HG02623 (cell line): ENCODE results near the gene NT5DC3.

ENCODE experiments used
- ATAC-seq: cut with Tn5 transposase; IDR thresholded peaks from one replicate; pipeline ENCODE4 v1.9.1; 2021; ENCODE audit warnings: moderate library complexity; ENCODE audit not compliant: unreplicated experiment

NT5DC3 gene

DNA sequence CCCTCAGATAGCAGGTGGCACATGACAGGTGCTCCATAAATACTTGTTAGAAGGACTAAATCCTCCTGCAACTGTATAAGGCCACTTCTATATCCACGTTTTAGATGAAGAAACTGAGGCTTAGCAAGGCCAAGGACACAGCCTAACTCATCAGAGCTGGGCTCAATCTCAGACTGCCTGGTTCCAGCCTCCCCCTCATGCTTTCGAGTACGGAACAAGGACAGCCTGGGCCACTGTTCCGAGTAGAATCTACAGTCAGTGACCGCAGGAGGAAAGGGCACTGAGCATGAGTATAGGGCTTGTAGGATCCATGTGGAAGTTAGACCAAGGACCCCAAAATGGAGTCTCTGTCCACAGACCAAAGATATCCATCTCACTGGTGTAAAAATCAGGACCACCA is 84.6 kb downstream of the NT5DC3 start:
- no peak for ATAC-seq

DNA sequence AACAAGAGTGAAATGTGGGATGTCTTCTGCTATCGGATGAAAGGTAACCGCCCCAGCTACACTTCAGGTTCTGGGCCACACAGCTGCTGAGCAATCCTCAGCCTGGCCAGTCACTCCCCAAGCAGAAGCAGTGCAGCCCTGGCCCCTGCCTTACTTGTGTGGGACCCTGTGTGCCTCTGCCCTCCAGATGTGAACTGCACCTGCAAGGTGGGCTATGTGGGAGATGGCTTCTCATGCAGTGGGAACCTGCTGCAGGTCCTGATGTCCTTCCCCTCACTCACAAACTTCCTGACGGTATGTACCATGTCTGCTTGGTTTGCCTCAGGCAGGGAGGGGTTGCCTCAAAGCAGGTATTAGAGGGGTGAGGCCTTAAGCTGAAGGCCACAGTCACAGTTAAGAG is 85.6 kb downstream of the NT5DC3 start:
- no peak for ATAC-seq

DNA sequence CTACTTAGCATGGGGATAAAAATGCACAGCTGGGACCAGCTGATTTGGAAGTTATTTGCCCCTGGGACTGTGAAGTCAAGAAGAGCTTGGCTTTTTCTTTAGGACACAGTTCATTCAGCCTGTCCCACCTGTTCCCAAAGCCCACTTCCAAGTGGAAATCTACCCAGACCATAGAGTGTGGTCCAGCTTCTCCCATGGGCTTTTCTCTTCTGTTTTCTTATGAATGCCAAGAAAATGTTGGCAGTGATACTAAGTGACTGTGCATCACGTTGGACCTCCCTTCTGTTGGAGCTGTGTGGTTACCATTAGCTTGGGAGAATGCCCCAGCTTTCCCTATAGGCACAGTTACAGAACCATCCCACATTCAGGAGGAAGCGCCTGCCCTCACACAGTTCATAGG is 89.4 kb downstream of the NT5DC3 start:
- no peak for ATAC-seq

DNA sequence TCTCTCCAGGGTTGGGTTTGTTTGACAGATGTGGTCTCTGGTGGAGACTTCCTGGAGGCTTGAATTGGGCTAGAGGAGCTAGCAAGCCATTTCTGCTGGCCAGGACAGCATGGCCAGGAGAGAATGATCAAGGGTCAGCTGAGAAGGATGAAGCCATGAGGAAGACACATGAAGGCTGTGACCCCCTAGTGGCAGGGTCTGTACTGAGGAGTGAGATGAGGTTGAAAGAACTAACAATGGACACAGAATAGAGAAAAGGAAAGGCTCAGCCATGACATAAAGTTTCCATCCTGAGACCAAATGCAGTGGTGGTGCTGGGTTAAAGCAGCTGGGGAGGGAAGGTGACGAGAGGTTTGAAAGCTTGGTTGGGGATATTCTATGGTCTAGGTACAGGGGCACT is 89.9 kb downstream of the NT5DC3 start:
- ATAC-seq: no peak

DNA sequence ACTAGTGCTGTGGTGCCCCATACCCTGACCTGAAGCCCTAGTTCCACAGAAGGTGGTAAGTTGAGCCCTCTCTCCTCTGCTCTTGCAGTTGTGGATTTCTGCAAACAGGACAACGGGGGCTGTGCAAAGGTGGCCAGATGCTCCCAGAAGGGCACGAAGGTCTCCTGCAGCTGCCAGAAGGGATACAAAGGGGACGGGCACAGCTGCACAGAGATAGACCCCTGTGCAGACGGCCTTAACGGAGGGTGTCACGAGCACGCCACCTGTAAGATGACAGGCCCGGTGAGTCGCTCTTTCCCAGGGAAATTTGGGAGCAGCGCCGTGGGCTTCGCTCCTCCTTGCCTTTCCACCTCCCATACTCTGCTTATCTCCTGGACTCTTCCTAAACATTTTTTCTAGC is 92.2 kb downstream of the NT5DC3 start:
- no peak for ATAC-seq

DNA sequence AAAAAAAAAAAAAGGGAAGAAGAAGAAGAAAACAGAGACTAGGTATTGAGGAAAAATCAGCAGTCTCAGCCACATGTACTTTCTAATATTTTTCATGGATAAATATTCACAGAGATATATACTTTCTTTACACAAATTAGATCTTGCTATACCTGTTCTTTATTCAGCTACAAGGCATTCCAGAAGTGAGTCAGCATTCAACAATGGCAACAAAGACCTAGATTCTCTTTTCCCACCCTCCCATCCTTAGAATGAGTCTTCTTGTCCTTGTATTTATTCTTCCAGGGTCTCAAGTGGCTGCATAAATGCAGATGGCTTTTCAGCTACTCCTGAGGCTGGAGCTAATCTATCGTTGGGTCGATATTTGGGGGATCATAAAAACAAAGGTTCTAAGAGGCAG is 93.0 kb downstream of the NT5DC3 start:
- no peak for ATAC-seq

DNA sequence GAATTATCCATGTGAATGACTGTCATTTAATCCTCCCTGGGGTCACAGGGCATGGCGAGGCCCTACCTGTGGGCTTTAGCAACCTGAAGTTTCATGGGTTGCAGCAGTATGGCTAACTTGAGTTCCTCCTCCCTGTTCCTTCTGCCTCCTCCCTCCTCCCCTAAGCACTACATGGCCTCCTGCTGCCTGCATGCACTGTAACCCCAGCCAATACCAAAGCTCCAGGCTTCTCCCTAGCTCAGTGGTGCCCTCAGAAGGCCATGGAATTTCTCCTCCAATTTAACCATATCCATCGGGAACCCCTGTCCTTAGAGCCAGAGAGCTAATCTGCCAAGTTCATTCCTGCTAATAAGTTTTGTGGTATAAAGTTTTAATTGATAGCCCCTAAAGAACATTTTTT is 95.1 kb downstream of the NT5DC3 start:
- no peak for ATAC-seq

DNA sequence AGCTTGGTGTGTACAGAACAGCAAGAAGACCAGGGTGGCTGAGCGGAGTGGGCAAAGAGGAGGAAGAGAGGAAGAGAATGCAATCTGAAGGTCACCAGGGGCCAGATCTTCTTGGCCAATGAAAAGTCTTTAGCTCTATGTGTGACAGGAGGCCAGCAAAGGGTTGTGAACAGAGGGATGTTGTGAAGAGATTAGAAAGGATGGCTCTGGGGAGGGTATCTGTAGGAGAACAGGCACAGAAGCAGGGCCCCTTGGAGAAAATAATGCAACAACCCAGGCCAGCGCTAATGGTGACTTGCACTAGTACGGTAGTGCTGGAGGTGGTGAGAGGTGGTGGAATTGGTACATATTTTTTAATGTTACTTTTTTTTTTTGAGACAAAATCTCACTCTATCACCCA is 97.2 kb downstream of the NT5DC3 start:
- ATAC-seq: no peak

DNA sequence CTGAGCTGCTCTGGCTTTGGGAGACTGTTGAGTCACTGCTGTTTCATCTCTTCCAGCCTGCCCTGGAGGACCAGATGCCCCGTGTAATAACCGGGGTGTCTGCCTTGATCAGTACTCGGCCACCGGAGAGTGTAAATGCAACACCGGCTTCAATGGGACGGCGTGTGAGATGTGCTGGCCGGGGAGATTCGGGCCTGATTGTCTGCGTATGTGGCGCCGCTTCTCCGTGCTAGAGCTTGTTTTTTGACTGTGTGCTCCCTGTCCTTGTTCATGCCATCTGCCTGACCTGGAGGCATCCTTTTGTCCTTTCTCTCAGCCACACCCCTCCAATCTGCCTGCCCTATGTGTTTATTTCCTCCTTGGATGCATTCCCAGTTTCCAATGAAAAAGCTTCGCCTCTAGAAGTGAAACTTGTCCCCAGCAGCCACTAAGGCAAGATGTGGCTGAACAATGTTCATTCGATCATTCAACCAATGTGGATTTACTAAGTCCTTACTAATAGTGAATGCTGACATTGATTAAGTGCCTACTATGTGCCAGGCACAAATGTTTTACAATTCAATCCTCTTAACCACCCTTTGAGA is 98.6 kb downstream of the NT5DC3 start:
- no peak for ATAC-seq

DNA sequence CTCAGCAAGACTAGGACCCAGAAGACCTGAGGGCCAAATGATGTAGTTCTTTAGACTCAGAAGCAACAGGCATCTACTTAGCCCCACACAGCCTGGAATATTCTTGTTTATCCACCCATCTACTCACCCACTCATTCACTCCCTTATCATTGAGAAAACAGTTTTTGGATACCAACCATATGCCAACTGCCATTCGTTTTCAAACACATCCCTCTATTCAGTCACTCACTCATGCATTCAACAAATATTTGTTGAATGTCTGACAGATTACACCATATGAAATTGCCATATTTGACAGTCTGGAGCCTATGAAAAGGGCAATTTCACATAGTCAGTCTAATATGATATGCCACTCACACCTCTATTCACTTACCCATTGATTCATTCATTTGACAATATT is 103.2 kb downstream of the NT5DC3 start:
- ATAC-seq: no peak

DNA sequence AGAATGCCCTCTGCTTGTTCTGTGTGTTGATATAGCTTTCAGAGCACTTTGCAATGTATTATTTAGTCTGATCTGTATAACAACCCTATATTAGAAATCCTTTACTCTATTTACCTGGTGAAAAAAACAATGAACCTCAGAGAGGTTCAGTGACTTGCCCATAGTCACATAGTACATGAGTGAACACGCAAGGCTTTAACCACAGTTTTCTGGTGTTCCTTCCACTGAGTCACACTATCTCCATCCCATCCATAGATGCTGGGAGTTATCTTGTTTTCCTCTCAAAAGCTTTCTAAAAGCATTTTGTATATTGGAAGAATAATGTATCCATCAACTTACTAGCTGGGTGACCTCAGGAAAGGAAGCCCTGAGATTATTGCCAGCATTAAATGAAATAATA is 104.5 kb downstream of the NT5DC3 start:
- no peak for ATAC-seq

DNA sequence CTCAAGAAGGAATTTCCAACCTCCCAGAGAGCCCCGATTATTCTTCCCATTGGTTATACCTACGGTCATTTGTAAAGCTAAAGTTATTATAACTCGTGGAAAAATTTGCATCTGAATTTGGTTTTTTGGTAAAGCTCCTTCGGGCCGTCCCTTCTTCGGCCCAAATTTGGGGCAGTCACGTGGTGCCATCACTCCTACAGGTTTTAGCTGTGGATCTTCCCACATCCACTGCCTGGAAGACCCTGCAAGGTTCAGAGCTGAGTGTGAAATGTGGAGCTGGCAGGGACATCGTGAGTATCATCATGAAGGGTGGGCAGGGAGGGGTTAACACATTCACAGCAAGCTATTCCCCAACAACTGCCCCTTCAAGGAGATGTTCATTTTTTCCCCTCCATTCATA is 105.7 kb downstream of the NT5DC3 start:
- no peak for ATAC-seq

DNA sequence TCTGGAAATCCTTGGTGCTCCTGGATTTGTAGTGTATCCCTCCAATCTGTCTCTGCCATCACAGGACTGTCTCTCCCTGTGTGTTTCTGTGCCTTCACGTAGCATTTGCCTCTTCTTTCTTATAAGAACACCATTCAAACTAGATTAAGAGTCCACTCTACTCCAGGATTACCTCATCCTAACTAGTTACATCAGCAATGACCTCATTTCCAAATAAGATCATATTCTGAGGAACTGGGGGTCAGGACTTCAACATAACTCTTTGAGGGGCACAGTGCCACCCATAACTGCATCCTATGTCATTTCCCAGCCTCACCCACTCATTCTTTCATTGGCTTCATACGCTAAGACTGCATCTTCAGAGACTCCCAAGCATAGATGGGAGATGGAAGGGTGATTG is 106.2 kb downstream of the NT5DC3 start:
- no peak for ATAC-seq

DNA sequence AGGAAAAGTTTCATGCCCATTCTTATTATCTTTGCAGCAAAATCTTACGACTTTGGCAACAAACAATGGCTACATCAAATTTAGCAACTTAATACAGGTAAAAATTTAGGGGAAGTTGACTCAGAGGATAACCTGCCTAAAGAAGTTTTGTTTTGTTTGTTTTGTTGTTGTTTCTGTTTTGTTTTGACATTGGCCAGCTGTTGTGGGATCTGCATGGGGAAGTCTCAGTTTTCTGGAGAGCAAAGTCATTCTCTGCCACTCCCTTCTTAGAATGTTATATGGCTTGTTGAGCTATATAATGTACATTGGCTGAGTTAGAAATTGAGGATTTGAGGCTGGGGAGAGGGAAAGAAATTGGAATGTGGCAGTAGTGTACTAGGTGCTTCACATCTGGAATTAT is 109.5 kb downstream of the NT5DC3 start:
- ATAC-seq: no peak

DNA sequence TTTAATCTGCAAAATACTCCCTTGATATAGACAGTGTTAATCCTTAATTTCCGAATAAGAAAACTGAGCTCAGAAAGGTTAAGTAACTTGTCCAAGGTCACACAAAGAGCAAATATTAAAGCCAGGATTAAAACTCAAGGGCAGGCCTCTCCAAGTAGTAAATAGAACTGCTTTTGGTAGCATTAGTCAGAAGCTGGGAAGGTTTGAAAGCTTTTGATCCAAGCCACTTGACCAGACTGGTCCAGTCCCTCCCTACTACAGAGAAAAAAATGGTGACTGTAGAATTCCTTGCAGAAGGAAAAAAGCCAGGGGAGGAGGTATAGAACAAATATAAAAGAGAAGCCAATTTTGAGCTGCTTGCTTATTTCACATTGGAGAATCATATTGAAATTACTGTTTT is 111.5 kb downstream of the NT5DC3 start:
- no peak for ATAC-seq

DNA sequence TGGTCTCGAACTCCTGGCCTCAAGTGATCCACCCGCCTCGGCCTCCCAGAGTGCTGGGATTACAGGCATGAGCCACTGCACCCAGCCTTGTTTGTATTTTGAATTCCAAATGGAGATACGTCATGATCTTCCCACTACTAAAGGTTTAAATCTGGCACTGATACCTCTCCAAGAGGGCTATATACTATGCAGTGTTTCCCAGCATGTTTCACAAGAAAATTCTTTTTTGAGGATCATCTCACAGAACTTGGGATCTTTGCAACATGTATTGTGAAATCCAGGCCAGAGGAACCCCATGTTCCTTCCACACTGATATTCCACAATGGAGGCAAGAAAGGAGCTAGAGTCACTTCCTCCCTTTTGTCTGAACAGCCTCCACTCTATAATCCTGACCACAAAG is 112.7 kb downstream of the NT5DC3 start:
- no peak for ATAC-seq

DNA sequence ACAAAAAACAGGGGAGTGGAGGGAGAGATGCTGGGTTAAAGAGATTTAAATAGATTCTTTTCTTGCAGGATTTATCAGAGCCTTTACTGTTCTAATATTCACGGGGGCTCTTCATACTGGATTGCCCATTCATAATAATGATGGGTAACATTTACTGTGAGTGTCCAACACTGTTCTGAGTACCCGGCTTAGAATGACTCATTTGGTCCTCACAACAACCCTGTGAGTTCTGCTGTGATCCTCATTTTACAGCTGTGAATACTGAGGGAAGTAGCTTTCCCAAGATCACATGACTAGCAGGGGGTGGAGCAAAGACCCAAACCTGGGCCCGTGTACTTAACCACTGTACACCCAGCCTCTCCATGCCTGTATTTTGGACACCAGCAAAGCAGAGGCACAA is 113.4 kb downstream of the NT5DC3 start:
- no peak for ATAC-seq

DNA sequence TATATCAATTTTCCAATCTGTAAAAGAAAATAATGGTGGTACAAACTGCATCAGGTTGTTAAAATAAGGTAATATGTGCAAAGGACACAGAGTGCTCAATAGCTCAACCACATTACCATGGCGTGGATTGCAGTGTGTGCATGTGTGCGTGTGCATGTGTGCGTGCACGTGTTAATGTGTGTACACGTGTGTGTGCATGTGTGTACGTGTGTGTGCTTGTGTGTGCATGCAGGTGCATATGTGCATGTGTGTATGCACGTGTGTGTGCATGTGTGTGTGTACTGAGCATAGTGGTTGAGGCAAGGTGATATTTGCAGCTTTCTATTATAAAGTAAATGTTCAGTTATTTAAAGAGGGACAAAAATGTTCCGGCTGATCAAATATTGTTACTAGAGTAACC is 115.6 kb downstream of the NT5DC3 start:
- ATAC-seq: no peak
